ENCODE measurements around the gene HSP90B1.

HSP90B1 gene

GRCh38 chr12:103965255-103965589 is 35.0 kb downstream of the HSP90B1 start:
- Histone ChIP-seq H2BK12ac (ENCODE audit: low read length in 2 of 2) (no peak overlapping the region), H3K9me3 (ENCODE audit: control insufficient read depth, low read length) (no peaks in the 10 kb centered on the region), H3K14ac (ENCODE audit: low read length in 2 of 2) (peak overlapping the region; percentile 14 to 74), H3K36me3 (ENCODE audit: control insufficient read depth in 1 of 2, insufficient read depth in 2 of 2, low read depth in 1 of 2, low read length in 2 of 2) (peaks cover 0 to 5% of the 10 kb centered on the region in 2 experiments), H3K4me1 (ENCODE audit: control insufficient read depth, insufficient read depth, low read depth, low read length) (peaks cover 10% of the 10 kb centered on the region), H3K9ac (ENCODE audit: low read length) (peak overlapping the region; percentile 99), H2BK5ac (ENCODE audit: low read depth, low read length, poor library complexity, severe bottlenecking) (peak overlapping the region; percentile 39), H3K4me3 (ENCODE audit: insufficient read depth in 1 of 2, low read depth in 1 of 2, low read length in 2 of 2) (peak overlapping the region; percentile 83 to 99), H3K18ac (ENCODE audit: low read depth in 1 of 2, low read length in 2 of 2) (peak overlapping the region; percentile 50 to 100), H3K27me3 (ENCODE audit: control insufficient read depth in 1 of 2, insufficient read depth in 1 of 2, low read length in 2 of 2) (no peaks in the 10 kb centered on the region), H3K79me1 (replicated peaks; ENCODE audit: low read length, poor library complexity, severe bottlenecking) (peaks cover 11% of the 10 kb centered on the region), H2BK15ac (ENCODE audit: low read depth, poor library complexity, severe bottlenecking) (peak overlapping the region; percentile 69), H3K4me2 (ENCODE audit: low read length, poor library complexity, severe bottlenecking) (peak overlapping the region; percentile 86), H3K23ac (ENCODE audit: low read length in 2 of 2) (no peak overlapping the region), H3K4ac (ENCODE audit: low read depth in 1 of 2, low read length in 2 of 2) (peak overlapping the region; percentile 88 to 95), H2AK5ac (ENCODE audit: low read length, severe bottlenecking) (peak overlapping the region; percentile 92), H3K27ac (ENCODE audit: low read length, poor library complexity, severe bottlenecking) (peak overlapping the region; percentile 57), H4K8ac (ENCODE audit: low read length) (peak overlapping the region; percentile 99), H4K91ac (ENCODE audit: low read length) (peak overlapping the region; percentile 94), H2BK120ac (ENCODE audit: low read depth, low read length) (peak overlapping the region; percentile 85), H2AFZ (ENCODE audit: low read depth, low read length) (no peak overlapping the region)
- 1% methylated on average over 7 of the region's 11 CpGs for WGBS
- DNase-seq, result no peak

DNA sequence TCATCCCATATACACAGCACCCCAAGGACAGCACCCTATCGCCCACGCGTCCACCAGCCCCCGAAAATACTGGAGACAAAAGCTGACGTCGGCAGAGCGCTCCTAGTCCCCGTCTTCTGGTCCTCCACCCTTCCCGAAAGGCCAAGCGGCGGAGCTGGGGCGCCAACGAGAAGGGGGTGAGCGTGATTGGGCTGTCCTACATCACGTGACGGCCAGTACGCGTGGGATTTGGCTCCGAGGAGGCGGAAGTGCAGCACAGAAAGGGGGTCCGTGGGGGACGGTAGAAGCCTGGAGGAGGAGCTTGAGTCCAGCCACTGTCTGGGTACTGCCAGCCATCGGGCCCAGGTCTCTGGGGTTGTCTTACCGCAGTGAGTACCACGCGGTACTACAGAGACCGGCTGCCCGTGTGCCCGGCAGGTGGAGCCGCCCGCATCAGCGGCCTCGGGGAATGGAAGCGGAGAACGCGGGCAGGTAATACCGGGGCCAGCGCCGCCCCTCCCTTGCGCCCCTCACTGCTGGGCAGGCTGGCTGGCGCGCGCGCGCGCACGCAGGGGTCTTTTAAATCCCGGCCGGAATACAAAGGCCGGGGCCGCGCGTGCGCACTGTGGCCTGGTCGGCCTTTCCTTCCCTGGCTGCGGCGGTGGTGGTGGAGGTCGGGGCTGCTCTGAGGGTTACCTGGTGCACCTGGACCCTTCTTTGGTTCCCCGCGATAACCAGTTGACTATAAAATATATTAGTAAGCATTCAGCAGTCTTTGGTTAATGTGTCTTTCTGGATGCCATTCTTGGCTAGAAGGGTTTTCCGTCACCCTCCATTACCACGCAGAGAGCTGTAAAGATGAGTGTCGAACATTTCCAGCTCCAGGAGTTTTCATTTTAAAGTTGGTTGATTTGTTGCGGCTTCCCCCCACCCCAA is 35.6 kb downstream of the HSP90B1 start, which contains the start of gene TDG:
Gene TDG (plus strand): TSS at position 283 of the 915 bp plus-strand sequence. CDS start 166 bp downstream, at position 449.
- Histone ChIP-seq H3K36me3 (ENCODE audit: control insufficient read depth in 1 of 2, insufficient read depth in 2 of 2, low read depth in 1 of 2, low read length in 2 of 2) (peaks cover 0 to 5% of the 10 kb centered on the region in 2 experiments), H3K27me3 (ENCODE audit: control insufficient read depth in 1 of 2, insufficient read depth in 1 of 2, low read length in 2 of 2) (no peaks in the 10 kb centered on the region), H4K8ac (ENCODE audit: low read length) (peak within 1 kb of the TSS; percentile 99), H4K91ac (ENCODE audit: low read length) (peak within 1 kb of the TSS; percentile 94), H3K14ac (ENCODE audit: low read length in 2 of 2) (peak within 1 kb of the TSS; percentile 69 to 74), H2AFZ (ENCODE audit: low read depth, low read length) (peak within 1 kb of the TSS; percentile 11), H3K79me1 (replicated peaks; ENCODE audit: low read length, poor library complexity, severe bottlenecking) (peaks cover 11% of the 10 kb centered on the region), H3K4me3 (ENCODE audit: insufficient read depth in 1 of 2, low read depth in 1 of 2, low read length in 2 of 2) (peak within 1 kb of the TSS; percentile 83 to 99), H3K9me3 (ENCODE audit: control insufficient read depth, low read length) (no peaks in the 10 kb centered on the region), H3K4ac (ENCODE audit: low read depth in 1 of 2, low read length in 2 of 2) (peak within 1 kb of the TSS; percentile 88 to 95), H2BK12ac (ENCODE audit: low read length in 2 of 2) (no peak within 1 kb of the TSS), H3K23ac (ENCODE audit: low read length in 2 of 2) (no peak within 1 kb of the TSS), H3K27ac (ENCODE audit: low read length, poor library complexity, severe bottlenecking) (peak within 1 kb of the TSS; percentile 92), H2BK120ac (ENCODE audit: low read depth, low read length) (peak within 1 kb of the TSS; percentile 85), H3K4me1 (ENCODE audit: control insufficient read depth, insufficient read depth, low read depth, low read length) (peaks cover 10% of the 10 kb centered on the region), H3K4me2 (ENCODE audit: low read length, poor library complexity, severe bottlenecking) (peak within 1 kb of the TSS; percentile 86), H2AK5ac (ENCODE audit: low read length, severe bottlenecking) (peak within 1 kb of the TSS; percentile 92), H2BK15ac (ENCODE audit: low read depth, poor library complexity, severe bottlenecking) (peak within 1 kb of the TSS; percentile 69), H3K9ac (ENCODE audit: low read length) (peak within 1 kb of the TSS; percentile 99), H2BK5ac (ENCODE audit: low read depth, low read length, poor library complexity, severe bottlenecking) (peak within 1 kb of the TSS; percentile 69), H3K18ac (ENCODE audit: low read depth in 1 of 2, low read length in 2 of 2) (peak within 1 kb of the TSS; percentile 77 to 100)
- WGBS, result 2% methylated on average over 57 of the region's 64 CpGs
- peak; percentile 99 for DNase-seq

DNA sequence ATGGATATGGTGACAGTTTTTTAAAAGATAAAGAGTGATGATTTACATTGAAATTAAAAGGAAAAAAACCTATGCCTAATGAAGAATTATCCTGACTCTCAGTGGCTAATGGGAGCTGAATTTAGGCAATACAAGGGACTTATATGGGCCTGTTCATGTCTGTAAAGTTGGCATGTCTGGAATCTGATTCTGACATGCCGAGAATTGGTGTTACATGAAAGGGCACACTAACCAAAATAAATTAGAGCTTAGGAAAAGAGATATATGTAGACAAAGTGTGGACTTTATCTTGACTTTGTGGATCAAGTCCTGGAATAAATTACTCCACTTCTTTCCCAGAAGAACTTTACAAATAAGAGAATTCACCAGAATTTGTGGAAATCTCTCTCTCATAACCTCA is 36.5 kb downstream of the HSP90B1 start:
- Histone ChIP-seq H3K27ac (ENCODE audit: low read length, poor library complexity, severe bottlenecking) (peak overlapping the region; percentile 92), H3K27me3 (ENCODE audit: control insufficient read depth in 1 of 2, insufficient read depth in 1 of 2, low read length in 2 of 2) (no peaks in the 10 kb centered on the region), H3K4ac (ENCODE audit: low read depth in 1 of 2, low read length in 2 of 2) (no peak overlapping the region), H2AK5ac (ENCODE audit: low read length, severe bottlenecking) (no peak overlapping the region), H2AFZ (ENCODE audit: low read depth, low read length) (no peak overlapping the region), H4K8ac (ENCODE audit: low read length) (no peak overlapping the region), H3K79me1 (replicated peaks; ENCODE audit: low read length, poor library complexity, severe bottlenecking) (peaks cover 9% of the 10 kb centered on the region), H3K9me3 (ENCODE audit: control insufficient read depth, low read length) (no peaks in the 10 kb centered on the region), H3K4me3 (ENCODE audit: insufficient read depth in 1 of 2, low read depth in 1 of 2, low read length in 2 of 2) (peak overlapping the region in 1 of 2 experiments; percentile 99), H3K36me3 (ENCODE audit: control insufficient read depth in 1 of 2, insufficient read depth in 2 of 2, low read depth in 1 of 2, low read length in 2 of 2) (peaks cover 0 to 9% of the 10 kb centered on the region in 2 experiments), H3K18ac (ENCODE audit: low read depth in 1 of 2, low read length in 2 of 2) (no peak overlapping the region), H2BK5ac (ENCODE audit: low read depth, low read length, poor library complexity, severe bottlenecking) (no peak overlapping the region), H3K9ac (ENCODE audit: low read length) (peak overlapping the region; percentile 99), H4K91ac (ENCODE audit: low read length) (no peak overlapping the region), H3K14ac (ENCODE audit: low read length in 2 of 2) (no peak overlapping the region), H3K4me2 (ENCODE audit: low read length, poor library complexity, severe bottlenecking) (peak overlapping the region; percentile 79), H3K4me1 (ENCODE audit: control insufficient read depth, insufficient read depth, low read depth, low read length) (peaks cover 12% of the 10 kb centered on the region), H2BK120ac (ENCODE audit: low read depth, low read length) (no peak overlapping the region), H3K23ac (ENCODE audit: low read length in 2 of 2) (no peak overlapping the region), H2BK12ac (ENCODE audit: low read length in 2 of 2) (no peak overlapping the region), H2BK15ac (ENCODE audit: low read depth, poor library complexity, severe bottlenecking) (no peak overlapping the region)
- DNase-seq, result peak; percentile 17
- 29% methylated on average over 1 of the region's 1 CpG for WGBS

- peak overlapping the region; percentile 26 for H3K9ac ChIP-seq (ENCODE audit: low read length)
- H3K18ac ChIP-seq (ENCODE audit: low read depth in 1 of 2, low read length in 2 of 2), result no peak overlapping the region
- peak; percentile 19 for DNase-seq
- no peak overlapping the region for H2BK5ac ChIP-seq (ENCODE audit: low read depth, low read length, poor library complexity, severe bottlenecking)
- H3K4ac ChIP-seq (ENCODE audit: low read depth in 1 of 2, low read length in 2 of 2), result no peak overlapping the region
- H2AK5ac ChIP-seq (ENCODE audit: low read length, severe bottlenecking), result no peak overlapping the region
- no peak overlapping the region for H2BK12ac ChIP-seq (ENCODE audit: low read length in 2 of 2)
- H3K9me3 ChIP-seq (ENCODE audit: control insufficient read depth, low read length), result no peaks in the 10 kb centered on the region
- peak overlapping the region; percentile 47 for H3K27ac ChIP-seq (ENCODE audit: low read length, poor library complexity, severe bottlenecking)
- H4K91ac ChIP-seq (ENCODE audit: low read length), result no peak overlapping the region
- peak overlapping the region; percentile 7 for H3K4me2 ChIP-seq (ENCODE audit: low read length, poor library complexity, severe bottlenecking)
- no peak overlapping the region for H4K8ac ChIP-seq (ENCODE audit: low read length)
- peaks cover 1% of the 10 kb centered on the region for H3K79me1 ChIP-seq (replicated peaks; ENCODE audit: low read length, poor library complexity, severe bottlenecking)
- H2AFZ ChIP-seq (ENCODE audit: low read depth, low read length), result no peak overlapping the region
- H3K27me3 ChIP-seq (ENCODE audit: control insufficient read depth in 1 of 2, insufficient read depth in 1 of 2, low read length in 2 of 2), result no peaks in the 10 kb centered on the region
- H3K14ac ChIP-seq (ENCODE audit: low read length in 2 of 2), result no peak overlapping the region
- H3K23ac ChIP-seq (ENCODE audit: low read length in 2 of 2), result no peak overlapping the region
- peaks cover 6 to 25% of the 10 kb centered on the region in 2 experiments for H3K36me3 ChIP-seq (ENCODE audit: control insufficient read depth in 1 of 2, insufficient read depth in 2 of 2, low read depth in 1 of 2, low read length in 2 of 2)
- H3K4me3 ChIP-seq (ENCODE audit: insufficient read depth in 1 of 2, low read depth in 1 of 2, low read length in 2 of 2), result no peak overlapping the region
- H2BK15ac ChIP-seq (ENCODE audit: low read depth, poor library complexity, severe bottlenecking), result no peak overlapping the region
- WGBS, result 63% methylated on average over 2 of the region's 2 CpGs
- no peak overlapping the region for H2BK120ac ChIP-seq (ENCODE audit: low read depth, low read length)
- peaks cover 10% of the 10 kb centered on the region for H3K4me1 ChIP-seq (ENCODE audit: control insufficient read depth, insufficient read depth, low read depth, low read length)
Measured at GRCh38 chr12:103969391-103969790, 39.2 kb downstream of the HSP90B1 start.

Measured in mesenchymal stem cell (in vitro differentiated cells and primary cell).